IPS-18c (cell line): ENCODE results near the gene PSPC1.

ENCODE experiments used
- H3K4me3 ChIP-seq: 2 replicates; pipeline ENCODE4 v1.7.0; 2013; ENCODE audit warnings: low read depth, mild to moderate bottlenecking, low read length, moderate library complexity; ENCODE audit not compliant: insufficient read depth
- H3K9me3 ChIP-seq: one replicate; pipeline ENCODE4 v1.6.1; 2013; ENCODE audit warnings: mild to moderate bottlenecking, low read length, moderate library complexity; ENCODE audit not compliant: control insufficient read depth, insufficient read depth

The PSPC1 gene

GRCh38 chr13:19657872-19658591 lies 124.7 kb downstream of the PSPC1 start:
- Histone ChIP-seq H3K4me3 (no peak overlapping the region), H3K9me3 (no peaks in the 10 kb centered on the region)
